GM18870 (cell line): ENCODE results near the gene NEO1.

Experiments
- ATAC-seq: cut with Tn5 transposase; IDR thresholded peaks from one replicate; pipeline ENCODE4 v1.9.1; 2021; ENCODE audit warnings: moderate library complexity; ENCODE audit not compliant: unreplicated experiment

Gene NEO1

DNA sequence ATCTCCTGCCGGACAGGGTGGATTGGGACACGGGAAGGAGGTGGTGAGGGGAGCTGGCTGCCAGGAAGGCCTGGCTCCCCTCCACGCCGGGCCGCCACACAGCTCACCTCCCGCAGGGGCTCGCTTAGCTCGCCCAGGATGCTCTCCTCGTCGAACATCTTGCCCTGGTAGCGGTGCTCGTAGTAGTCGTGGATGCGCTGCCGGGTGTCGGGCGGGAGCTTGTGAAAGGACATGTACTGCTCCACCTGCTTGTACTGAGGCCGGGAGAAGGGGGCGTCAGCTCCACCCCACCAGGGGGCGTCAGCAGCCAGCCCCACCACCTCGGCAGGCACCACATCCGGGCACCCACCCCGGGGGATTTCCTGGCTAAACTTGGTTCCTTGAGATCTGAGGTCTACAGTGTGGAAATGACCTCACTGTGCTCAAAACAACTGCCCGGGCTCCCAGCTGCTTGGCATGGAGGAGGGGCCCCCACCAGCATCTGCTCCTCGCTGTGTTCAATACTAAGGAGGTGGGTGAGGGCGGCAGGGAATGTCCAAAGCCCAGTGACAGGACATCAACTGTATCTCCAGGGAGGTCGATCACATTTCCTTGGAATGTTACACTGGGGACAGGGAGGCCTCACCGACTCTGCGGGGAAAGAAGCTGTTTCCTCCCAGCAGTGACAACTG, 273.1 kb downstream of the NEO1 start:
- ATAC-seq = no peak

DNA sequence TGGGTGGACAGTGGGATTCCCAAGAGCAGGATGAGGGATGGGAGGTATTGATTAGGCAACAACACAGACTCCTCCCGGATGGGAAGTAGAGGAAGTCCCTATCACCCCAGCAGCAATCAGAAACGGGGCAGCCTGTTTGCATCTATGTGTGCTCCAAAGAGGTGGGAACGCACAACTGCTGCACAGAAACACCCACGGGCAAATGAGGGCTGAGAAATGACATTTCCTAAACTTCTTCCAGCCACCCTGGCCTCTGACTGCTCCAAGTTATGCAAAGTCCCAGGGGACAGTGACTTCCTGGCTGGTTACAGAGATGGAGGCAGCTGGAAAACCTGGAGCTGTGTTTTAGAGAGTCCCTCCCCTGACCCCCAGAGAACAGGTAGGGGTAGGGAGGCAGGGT, 273.9 kb downstream of the NEO1 start:
- no peak for ATAC-seq

DNA sequence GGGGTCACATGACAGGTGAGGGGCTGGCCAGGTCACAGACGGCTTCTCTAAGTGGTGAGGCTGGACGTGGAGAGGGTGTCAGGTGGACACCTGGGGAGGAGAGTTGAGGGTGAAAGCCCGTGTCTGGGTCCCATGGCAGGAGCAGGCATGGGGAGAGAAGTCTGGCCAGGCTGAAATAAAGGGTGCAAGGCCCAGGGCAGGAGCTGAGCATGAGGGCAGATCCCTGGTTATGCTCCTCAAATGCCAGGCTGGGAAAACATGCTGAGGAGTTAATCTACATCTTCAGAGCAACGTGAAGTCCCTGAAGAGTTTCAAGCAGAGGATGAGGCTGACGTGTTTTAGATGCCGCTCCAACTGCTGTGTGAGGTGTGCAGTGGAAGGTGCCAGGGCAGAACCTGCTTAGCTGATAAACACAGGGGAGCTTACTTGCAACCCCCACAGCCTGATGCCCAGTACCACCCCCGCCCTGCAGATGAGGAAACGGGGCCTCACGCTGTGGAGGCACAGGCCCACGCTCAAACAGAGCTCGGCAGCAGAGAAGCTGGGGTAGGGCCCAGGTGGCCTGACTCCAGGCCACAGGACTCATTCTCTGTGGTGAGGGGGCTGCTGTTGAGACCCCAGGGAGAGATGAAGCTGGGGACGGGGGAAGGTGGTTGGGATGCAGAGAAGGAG, 276.0 kb downstream of the NEO1 start:
- ATAC-seq = no peak

DNA sequence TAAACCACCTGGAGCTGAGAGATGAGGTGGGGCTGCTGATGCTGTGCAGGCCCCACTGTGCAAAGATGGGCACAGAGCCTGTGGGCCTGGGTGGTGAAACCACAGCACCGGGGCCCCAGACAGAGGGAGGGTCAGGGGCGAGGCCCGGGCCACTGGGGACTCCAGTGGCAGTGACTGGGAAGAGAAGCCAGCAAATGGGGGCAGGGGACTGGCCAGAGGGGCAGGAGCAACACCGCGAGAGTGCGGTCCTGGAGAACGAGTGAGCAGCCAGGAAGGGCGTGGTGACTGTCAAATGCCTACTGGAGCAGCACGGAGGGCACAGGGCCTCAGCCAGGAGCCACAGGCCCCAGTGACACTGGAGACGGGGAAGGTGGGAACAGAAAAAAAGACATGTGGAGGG, 276.7 kb downstream of the NEO1 start:
- ATAC-seq = no peak

DNA sequence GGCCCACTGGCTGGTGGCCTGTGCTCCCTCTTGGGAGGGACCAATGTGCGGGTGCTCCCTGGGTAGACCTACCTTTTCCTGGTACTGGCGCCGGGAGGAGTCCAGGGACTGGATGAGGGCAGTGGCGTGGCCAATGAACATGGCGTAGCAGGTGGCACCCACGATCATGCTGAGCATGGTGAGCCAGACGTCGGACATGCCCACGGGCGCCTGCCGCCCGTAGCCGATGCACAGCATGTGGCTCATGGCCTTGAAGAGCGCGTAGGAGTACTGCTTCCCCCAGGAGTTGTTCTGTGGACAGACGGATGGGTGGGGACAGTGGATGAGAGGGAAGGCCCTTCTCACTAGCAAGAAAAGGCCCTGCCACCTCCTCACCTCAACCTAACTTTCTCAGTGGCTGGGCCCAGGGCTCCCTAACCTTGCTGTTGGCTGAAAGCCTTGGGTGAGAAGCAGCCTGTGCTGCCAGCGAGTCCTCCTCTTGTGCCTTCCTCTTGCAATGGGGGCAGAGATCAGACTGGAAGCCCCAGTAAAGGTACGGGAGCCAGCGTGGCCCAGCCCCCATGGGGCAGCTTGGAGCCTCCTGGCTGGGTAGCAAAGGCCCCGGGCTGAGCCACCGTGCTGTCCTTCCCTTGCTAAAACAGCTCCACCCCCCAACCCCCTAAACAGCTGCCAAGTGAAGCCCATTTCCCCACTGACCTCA, 277.4 kb downstream of the NEO1 start:
- ATAC-seq = no peak

DNA sequence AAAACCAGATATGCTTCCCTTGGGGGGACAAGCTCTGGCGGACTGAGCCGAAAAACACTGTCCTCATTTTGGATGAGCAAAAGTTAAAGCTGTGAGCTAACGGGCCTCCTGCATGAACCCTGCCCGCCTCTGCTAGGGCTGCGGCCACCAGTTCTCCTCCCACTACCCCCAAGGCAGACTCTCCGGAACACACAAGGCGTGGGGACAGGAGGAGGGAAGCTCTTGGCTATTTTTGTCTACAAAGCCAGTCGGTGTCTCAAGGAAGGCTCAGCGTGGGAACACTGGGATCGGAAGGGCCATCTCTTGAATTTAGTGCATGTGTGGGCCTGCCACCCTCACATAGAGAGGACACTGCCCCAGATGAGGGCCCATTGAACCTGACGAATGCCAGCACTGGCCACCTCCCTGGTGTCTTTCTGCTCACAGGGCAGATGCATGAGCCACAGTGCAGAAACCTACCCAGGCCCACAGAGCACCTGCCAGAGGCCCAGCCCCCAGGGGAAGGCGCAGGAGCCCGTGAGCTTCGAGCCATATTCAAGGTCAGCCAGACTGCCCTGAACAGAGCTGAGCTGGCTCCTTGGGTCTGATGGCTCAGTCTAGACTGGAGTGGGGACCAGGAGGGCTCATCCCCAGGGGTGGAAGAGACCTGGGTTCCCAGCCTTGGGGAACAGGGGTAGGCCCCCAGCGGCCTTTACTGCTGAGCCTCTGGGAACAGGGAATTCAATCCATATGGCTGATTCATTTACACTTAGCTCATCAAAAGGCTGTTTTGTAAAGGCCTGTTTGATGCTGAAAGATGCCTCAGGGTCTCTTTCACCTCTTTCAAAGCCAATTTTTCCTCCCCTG, 278.2 kb downstream of the NEO1 start:
- ATAC-seq = no peak

DNA sequence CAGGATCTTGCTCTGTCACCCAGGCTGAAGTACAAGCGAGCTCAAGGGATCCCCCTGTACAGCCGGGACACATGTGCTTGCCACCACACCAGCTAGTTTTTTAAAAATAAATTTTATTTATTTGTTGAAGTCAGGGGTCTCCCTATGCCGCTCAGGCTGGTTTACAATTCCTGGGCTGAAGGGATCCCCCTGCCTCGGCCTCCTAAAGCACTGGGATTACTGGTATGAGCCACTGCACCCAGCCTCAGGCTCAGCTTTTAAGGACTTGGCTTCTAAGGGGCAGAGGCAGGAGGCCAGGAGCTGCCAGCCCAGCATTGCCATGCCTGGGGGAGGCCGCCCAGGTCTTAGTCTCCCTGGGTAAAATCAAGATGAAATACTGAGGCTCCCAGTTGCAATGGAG, 279.2 kb downstream of the NEO1 start:
- no peak for ATAC-seq

DNA sequence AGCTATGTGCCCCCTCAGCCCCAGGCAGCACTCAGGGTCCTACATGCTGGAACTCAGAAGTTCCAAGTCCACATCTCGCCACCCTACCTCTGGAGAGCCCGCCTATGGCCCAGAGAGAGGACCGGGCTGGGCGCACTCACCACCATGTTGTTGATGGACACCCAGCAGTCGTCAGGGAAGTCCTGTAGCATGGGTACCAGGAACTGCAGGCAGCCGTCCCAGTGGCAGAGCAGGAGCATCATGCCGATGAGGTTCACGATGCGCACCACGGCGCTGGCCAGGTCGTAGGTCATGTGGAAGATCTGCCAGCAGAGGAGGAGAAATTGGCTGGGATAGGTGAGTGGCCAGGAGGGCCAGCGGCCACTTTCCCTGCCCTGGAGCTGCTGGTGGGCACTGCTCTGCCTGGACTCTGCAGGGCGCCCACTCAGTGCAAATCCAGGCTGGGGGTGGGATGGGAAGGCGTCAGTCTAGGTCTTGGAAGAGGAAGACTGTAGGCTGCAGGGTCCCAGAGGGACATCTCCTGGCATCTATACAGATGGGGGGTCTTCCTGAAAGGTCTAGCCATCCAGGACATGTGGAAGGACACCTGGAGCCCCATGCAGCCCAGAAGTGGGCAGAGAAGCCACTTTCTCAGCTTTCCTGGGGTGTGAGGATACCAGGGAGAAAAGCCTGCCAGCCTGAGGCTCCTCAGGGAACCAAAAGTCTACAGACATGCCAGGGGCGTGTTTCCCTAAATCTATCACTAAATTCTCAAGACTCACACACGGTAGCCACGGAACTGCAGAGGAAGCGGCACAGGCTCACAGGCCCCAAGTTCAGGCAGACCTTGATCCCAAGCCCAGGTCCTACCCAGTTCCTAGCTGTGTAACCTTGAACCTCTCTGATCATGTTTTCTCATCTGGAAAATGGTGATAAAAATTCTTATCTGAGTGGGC, 280.0 kb downstream of the NEO1 start:
- ATAC-seq = no peak

DNA sequence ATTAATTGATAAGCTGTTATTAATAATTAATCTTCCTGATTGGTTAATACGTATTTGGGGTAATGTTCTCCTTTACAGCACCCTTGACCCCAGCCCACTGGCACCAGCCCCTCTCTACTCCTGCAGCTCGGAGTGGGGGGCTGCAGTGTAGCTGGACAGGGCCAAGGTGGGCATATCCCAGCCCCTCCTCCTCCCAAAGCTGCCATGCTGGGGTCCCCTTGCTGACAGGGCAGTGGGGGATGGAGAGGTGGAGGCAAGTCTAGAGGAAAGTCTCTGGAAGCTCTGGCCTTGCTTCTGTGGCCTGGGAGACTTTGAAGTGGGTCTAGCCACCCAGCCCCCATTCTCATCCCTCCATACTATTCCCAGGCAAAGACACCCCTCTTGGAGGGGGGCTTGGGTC, 280.7 kb downstream of the NEO1 start:
- ATAC-seq = no peak

DNA sequence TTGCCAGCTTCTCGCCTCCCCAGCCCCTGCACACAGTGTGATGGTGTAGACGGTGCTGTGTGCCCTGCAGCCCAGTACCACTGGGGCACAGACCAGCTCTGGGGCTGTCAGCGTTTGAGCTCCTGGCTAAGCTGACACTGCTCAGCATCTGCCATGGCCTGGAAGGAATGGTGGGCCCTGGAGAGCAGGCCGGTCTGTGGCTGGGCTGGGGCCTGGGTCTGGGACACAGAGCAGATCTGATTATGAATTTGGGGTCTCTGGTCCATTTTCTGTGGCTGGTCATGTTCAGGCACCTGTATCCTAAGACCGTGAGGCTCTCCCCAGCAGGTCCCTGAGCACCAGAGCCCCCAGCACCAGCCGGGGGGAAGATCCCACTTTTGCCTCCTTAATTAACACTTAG, 281.8 kb downstream of the NEO1 start:
- no peak for ATAC-seq

DNA sequence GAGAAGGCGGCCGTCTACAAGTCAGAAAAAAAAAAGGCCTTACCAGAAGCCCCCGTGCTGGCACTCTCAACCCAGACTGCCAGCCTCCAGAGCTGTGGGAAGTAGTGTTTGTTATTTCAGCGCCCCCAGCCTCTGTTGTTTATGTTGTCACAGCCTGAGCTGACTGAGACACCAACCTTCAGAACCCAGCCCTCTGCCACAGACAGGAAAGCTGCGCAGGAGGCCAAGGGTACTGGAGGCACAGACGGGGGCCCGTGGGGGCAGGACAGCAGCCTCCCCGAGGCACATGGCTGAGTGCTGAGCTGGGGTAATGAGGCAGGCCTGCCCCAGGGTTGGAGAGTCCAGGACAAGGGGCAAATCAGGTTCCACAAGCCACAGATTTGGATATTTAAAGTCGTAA, 282.8 kb downstream of the NEO1 start:
- ATAC-seq = no peak

DNA sequence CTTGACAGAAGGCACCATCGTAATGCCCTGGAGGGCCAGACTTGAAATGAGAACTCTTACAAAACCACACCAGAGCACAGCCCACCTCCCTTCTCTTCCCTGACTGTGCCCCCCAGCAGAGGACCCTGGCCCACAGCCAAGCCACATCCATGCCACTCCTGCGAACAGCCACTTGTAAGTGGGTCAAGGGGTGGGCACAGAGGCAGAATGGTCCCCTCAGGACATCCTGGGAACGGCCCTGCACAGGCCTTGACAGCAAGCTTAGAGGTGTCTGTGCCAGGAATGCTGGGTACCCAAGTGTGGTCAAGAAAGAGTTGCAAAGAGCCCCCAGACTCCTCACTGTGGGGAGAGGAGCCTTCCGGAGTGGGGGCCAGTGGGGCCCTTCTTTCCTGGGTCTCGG, 283.2 kb downstream of the NEO1 start:
- no peak for ATAC-seq

DNA sequence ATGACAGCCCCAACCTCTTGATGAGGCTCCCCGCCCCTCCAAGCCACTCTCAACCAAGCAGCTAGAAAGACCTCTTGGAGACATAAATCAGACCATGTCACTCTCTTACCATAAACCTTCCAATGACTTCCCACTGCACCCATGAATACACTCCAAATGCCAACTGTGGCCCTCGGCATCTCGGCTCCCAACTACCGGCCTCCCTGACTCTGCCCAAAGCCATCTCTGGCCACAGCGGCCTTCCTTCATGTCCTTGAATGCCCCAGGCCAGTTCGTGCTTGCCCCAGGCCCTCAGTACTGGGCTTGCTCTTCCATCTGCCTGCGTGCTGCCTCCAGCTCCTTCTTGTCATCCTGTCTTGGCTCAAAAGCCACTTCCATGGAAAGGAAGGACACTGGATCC, 284.5 kb downstream of the NEO1 start:
- ATAC-seq = no peak

DNA sequence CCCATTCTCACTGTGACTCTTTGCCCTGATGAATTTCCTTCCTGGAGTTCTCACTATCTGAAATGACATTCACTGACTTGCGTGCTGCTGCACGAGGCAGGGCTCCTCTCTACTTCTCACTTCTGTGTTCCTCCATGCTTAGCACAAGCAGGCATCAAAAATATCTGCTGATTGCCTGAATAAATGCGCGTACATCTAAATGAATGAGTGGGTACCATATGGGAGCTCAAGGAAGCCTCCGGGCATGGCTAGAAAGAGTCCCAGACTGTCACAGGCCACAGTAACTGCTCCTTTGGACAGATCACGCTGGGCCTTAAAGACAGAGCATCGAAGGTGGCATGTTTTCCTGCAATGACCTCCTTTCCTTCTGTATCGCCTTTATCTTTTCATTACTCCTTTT, 284.9 kb downstream of the NEO1 start:
- no peak for ATAC-seq

DNA sequence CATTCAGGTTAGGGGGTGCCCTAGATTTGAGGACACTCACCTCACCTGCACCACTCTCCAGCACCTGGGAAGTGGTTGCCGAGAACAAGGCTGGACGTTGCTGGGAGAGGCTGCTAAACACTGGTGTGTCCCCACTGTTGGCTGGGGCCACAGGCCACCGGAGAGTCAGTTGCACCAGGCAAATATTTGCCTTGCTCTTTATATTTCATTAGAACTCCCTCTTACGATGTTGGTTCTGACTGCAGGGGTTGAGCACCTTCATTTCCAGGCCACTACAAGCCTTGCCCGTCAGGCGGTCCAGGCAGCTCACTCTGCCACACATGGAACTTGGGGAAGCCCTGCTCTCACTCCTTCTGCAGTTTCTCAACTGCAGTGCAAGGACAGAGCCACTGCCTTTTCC, 285.8 kb downstream of the NEO1 start:
- ATAC-seq = no peak

DNA sequence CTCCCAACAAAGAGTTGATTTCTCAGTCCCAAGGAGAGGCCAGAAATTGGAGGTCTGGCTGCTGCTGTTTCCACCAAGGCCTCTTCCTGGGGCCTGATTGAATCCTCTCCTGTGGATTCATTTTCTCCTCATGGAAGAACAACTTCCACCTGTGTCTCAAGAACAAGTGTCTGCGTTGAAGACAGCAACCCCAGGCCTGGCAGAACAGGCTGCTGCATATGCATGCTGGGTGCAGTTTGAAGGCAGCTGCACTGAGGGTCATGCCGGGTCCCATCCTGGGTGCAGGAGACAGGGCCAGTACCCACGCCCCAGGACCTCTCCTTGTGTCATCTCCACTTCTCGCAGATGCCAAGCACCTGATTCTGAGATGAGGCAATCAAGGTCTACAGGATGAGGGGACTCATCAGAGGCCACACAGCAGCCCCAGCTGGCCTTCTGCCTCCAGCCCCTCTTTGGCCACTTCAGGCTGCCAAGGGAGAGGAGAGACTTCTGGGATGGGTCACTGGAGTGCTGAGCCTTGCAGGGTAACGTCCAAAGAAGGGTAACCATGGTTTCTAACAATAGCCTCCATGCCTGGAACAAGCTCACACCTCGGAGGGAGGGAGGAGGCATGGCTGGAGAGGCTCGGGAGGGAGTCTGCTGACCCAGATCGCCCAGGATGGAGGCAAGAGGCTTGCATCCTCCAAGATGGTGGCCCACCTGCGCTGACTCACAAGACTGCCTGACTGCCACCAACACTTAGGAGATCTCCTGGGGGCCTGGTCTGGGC, 286.5 kb downstream of the NEO1 start:
- no peak for ATAC-seq

DNA sequence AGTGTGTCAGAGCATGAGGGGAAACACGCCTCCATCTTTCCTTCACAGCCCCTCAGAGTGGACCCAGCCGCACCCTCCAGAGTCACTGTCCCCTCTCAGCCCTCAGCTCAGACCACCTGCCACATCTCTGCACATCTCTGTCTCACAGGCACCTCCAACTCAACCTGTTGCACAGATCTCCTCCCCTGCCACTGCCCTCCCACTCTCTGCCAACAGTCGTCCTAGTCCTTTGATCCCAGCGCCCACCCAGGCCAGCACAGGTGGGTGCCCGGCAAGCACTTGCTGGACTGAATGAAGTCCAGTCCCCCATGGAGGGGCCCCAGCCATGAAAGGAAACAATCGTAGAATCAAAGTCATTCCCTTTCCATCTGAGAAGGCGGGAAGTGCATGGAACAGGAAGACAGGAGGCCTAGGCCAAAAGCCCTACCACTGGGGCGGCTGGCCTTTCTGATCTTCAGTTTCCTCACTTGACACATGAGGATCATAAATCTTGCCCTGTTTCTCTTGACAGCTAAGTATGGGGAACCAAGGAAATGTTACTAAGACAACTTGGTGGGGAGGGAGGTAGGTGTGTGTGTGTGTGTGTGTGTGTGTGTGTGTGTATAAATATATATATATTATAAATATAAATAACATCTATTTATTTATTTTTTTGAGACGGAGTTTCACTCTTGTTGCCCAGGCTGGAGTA, 288.4 kb downstream of the NEO1 start:
- ATAC-seq = no peak

DNA sequence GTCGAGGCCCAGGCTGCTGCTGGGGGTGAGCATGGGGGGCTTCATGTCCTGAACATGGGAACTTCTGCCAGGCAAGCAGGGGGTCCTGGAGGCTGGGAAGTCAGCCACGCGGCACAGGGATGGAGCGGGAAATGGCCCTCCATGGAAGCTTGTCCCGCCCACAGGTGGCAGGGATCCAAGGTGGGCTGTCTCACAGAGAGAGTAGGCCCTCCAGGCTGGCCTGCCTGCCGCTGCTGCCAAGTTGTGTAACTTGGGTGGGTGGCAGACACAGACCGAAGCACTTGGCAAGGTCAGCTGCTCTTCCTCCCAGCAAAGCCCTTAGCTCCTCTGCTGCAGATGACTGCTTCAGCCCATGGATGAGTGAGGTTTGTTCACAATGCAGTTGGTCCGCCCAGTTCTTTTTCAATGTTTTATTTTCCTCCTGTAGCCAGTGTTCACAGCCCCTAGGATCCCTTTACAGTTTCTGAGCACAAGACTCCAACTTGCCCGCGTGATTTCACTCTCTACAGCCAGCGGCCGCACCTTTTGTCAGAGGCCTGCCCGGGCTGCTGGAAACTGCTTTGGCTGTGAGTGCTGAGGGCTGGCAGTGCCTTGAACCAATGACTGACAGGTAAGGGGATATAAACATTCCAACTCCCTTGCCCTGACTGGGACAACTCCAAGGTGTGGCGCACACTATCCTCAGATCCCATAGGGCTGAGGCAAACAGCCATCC, 289.8 kb downstream of the NEO1 start:
- no peak for ATAC-seq
